ENCODE data around the gene ONECUT1. TPM values are rescaled to one million over a fixed set of nuclear protein-coding genes. Genes with fewer than 3 reads are reported as not detected.

The ONECUT1 gene
- total and polyA plus RNA-seq, 8 donors = not detected

DNA sequence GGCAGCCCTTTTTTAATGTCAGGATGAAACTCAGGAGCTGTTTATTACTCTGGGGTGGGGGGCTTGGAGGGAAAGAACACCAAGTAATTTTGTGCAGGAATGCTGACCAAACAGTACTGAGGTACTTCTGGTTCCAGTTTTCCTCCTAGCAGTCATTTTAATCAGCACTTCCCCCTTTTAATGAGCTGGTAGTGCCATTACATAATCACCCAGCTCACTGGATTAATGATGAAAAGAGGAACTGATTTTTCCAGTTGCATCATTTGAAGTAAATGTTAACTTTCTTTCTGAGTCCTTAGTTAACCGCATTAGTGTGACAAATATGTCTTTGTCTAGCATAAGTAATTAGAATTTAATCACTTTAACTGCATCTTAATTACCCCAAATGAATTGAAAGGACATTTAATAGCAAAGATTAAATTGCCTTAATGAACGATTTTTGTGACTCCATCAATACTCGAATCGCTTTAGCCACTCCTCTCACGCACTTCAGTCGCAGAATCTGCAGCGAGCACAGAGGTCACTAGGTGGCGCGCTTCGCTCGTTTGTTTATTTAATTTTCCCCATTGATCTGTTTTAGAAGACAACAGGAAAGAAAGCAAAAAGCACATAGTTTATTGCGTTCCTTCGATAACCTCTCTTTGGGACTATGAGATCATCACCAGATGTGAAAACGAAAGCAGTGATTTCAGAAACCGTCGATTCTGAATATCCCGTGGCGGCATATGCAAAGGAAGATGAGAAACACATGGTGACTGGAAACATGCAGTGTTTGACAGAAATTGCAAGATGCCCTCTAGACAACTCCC is 9.8 kb downstream of the ONECUT1 start:
- TF ChIP-seq, protein P1, sequence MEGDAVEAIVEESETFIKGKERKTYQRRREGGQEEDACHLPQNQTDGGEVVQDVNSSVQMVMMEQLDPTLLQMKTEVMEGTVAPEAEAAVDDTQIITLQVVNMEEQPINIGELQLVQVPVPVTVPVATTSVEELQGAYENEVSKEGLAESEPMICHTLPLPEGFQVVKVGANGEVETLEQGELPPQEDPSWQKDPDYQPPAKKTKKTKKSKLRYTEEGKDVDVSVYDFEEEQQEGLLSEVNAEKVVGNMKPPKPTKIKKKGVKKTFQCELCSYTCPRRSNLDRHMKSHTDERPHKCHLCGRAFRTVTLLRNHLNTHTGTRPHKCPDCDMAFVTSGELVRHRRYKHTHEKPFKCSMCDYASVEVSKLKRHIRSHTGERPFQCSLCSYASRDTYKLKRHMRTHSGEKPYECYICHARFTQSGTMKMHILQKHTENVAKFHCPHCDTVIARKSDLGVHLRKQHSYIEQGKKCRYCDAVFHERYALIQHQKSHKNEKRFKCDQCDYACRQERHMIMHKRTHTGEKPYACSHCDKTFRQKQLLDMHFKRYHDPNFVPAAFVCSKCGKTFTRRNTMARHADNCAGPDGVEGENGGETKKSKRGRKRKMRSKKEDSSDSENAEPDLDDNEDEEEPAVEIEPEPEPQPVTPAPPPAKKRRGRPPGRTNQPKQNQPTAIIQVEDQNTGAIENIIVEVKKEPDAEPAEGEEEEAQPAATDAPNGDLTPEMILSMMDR (IDR thresholded peaks at IDR 0.05) = peak; percentile 74 to 88
- intact Hi-C loops (cut with DNase I) = no loop called here
- Histone ChIP-seq H3K4me3 (peak overlapping the region in 1 of 2 donors; percentile 9), H3K27ac (no peak overlapping the region), H3K4me1 (peaks cover 0 to 21% of the 10 kb centered on the region in 2 donors), H3K27me3 (peaks cover 55 to 97% of the 10 kb centered on the region in 2 donors), H3K9me3 (no peaks in the 10 kb centered on the region), H3K36me3 (no peaks in the 10 kb centered on the region)
- DNase-seq = peak in 3 of 4 donors; percentile 51 to 64 (median 59)
- peak; percentile 82 for ATAC-seq

DNA sequence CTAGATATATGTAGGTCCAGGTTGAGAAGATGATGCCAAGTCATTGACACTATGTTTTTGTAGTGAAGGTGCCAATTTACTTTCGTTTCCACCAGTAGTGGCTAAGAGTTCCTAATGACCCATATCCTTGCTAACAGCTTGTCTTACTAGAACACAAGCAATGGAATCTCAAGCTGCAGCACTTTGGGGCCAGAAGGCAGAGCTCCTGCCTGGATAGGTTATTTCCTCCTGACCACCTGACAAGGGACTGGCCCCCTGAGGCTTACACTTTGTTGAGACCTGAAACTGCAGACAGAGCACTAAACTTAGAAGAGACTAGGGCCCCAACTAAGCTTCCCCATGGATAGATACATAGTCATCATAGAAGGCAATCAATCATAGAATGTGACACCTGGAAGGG is 11.7 kb downstream of the ONECUT1 start:
- Histone ChIP-seq H3K9me3 (no peaks in the 10 kb centered on the region), H3K4me1 (peaks cover 0 to 13% of the 10 kb centered on the region in 2 donors), H3K36me3 (no peaks in the 10 kb centered on the region), H3K4me3 (no peak overlapping the region), H3K27ac (no peak overlapping the region), H3K27me3 (peaks cover 36 to 95% of the 10 kb centered on the region in 2 donors)
- DNase-seq (no peak), ATAC-seq (no peak)
- intact Hi-C loops (cut with DNase I) = no loop called here
- TF ChIP-seq, protein P1 (IDR thresholded peaks at IDR 0.05) = no peak

DNA sequence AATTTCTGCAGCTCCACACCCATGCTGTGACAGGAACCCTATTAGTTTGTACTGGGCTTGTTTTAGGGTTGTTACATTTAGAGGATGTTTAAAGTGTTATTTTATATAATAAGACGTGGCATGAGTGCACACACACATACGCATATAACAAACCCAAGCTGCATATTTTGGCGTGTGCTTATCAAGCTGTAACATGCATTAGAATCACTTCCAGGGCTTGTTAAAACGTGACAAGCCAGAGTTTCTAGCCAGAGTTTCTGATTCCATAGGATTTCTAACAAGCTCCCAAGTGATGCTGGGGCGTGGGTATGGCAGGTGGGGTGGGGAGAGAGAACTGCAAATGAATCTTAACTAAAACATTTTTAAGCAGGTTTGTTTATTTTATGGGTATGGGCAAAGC is 17.4 kb downstream of the ONECUT1 start:
- no peaks in the 10 kb centered on the region for H3K4me1 ChIP-seq
- no peaks in the 10 kb centered on the region for H3K9me3 ChIP-seq
- H3K27me3 ChIP-seq = peaks cover 10 to 84% of the 10 kb centered on the region in 2 donors
- no peak for DNase-seq
- ATAC-seq = no peak
- no peaks in the 10 kb centered on the region for H3K36me3 ChIP-seq
- intact Hi-C loops (cut with DNase I) = no loop called here
- H3K27ac ChIP-seq = no peak overlapping the region
- TF ChIP-seq, protein P1 (IDR thresholded peaks at IDR 0.05) = no peak
- H3K4me3 ChIP-seq = no peak overlapping the region

DNA sequence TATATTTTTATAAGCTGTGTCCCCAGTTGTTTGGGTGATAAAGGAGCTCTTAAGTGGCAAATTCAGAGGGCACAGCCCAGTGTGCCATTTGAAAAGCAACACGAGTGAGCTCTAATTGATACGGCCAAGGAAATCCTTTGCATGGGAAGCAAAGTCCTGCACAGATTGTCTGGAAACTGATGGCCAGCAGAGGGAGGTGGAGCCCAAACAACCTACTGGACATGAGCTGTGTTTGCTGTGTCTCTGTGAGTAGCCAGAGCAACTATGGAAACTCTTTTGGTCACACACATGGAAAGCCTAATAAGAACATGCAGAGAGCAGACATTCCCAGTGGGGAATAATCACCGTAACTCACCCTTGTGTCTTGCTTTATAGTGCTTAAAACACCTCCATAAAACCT is 24.4 kb downstream of the ONECUT1 start:
- Histone ChIP-seq H3K9me3 (no peaks in the 10 kb centered on the region), H3K27me3 (peaks cover 4 to 44% of the 10 kb centered on the region in 2 donors), H3K36me3 (no peaks in the 10 kb centered on the region), H3K4me3 (no peak overlapping the region), H3K4me1 (no peaks in the 10 kb centered on the region), H3K27ac (no peak overlapping the region)
- DNase-seq (no peak), ATAC-seq (no peak)
- intact Hi-C loops (cut with DNase I) = no loop called here
- TF ChIP-seq, protein P1 (IDR thresholded peaks at IDR 0.05) = no peak

DNA sequence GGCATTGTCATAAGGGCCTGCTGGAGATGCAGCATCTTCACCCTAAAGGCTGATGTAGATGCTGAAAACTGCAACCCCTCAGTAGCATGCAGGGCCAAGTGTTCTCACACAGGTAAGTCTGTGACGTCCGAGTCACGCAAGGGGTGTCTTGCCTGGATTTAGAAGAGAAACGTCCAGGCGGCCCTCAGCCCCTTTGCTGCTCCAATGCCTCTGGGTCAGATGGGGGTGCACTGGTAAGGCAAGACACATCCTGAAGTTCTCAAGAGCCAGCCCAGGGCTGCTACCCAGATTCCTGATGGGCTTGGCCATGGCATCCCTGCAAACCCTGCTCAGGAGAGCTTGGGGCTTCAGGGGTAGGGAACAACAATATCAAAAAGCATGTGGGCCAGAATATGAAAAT is 25.4 kb downstream of the ONECUT1 start:
- Histone ChIP-seq H3K4me3 (no peak overlapping the region), H3K36me3 (no peaks in the 10 kb centered on the region), H3K27me3 (peaks cover 4 to 37% of the 10 kb centered on the region in 2 donors), H3K27ac (no peak overlapping the region), H3K9me3 (no peaks in the 10 kb centered on the region), H3K4me1 (no peaks in the 10 kb centered on the region)
- intact Hi-C loops (cut with DNase I) = no loop called here
- TF ChIP-seq, protein P1 (IDR thresholded peaks at IDR 0.05) = no peak
- ATAC-seq (no peak), DNase-seq (no peak)

Data from left lung (tissue), 10 donors.